Measurements from ENCODE around the gene PDGFRB. TPM values are rescaled to one million over a fixed set of nuclear protein-coding genes. Genes with fewer than 3 reads are reported as not detected.
A peak's percentile ranks its signal among the peaks of the same experiment; 100 is the strongest.

Gene PDGFRB
- total RNA-seq, 1 donor: 531 TPM

- no peak overlapping the region for H3K4me3 ChIP-seq (ENCODE audit: insufficient read depth, low read length)
- no peak overlapping the region for H3K27ac ChIP-seq (ENCODE audit: low read depth, low read length)
- no peaks in the 10 kb centered on the region for H3K79me2 ChIP-seq (ENCODE audit: insufficient read depth, low read length)
- H2AFZ ChIP-seq (ENCODE audit: low read length): no peak overlapping the region
- TF ChIP-seq CTCF (IDR thresholded peaks at IDR 0.05; ENCODE audit: extremely low read depth, low read depth, low read length): no peak
- H3K9me3 ChIP-seq (ENCODE audit: low read depth, low read length): no peaks in the 10 kb centered on the region
- no peaks in the 10 kb centered on the region for H3K36me3 ChIP-seq (ENCODE audit: insufficient read depth, low read length)
- no peak overlapping the region for H3K4me2 ChIP-seq (ENCODE audit: insufficient read depth, low read length)
- no peak for DNase-seq (ENCODE audit: insufficient read length, low spot score, missing footprints)
- no peaks in the 10 kb centered on the region for H3K27me3 ChIP-seq (ENCODE audit: insufficient read depth, low read length)
- no peaks in the 10 kb centered on the region for H4K20me1 ChIP-seq (ENCODE audit: insufficient read depth, low read length)
- H3K4me1 ChIP-seq (ENCODE audit: insufficient read depth, low read length): peaks cover 8% of the 10 kb centered on the region
Measured at GRCh38 chr5:150082889-150083288, 72.8 kb downstream of the PDGFRB start.

DNA sequence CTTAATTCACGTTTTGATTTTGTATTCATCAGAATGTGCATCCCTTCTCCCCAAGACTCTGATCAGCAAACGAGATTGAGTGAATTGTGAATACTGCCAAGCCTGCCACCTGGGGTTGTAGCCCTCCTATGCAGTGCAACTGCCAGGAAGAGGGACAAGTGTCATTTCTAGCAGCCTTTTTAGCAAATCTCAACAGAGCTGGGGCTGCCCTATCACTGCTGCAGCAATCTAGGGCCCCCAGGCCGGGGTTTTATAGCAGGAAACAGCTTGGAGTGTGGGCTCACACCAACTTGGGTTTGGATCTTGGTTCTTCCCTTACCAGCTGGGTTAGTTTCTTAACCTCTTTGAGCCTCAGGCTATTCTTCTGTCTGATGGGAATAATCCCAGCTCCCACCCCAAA lies 73.3 kb downstream of the PDGFRB start:
- H4K20me1 ChIP-seq (ENCODE audit: insufficient read depth, low read length): no peaks in the 10 kb centered on the region
- H2AFZ ChIP-seq (ENCODE audit: low read length): no peak overlapping the region
- H3K27ac ChIP-seq (ENCODE audit: low read depth, low read length): no peak overlapping the region
- DNase-seq (ENCODE audit: insufficient read length, low spot score, missing footprints): no peak
- peaks cover 8% of the 10 kb centered on the region for H3K4me1 ChIP-seq (ENCODE audit: insufficient read depth, low read length)
- no peaks in the 10 kb centered on the region for H3K9me3 ChIP-seq (ENCODE audit: low read depth, low read length)
- no peaks in the 10 kb centered on the region for H3K27me3 ChIP-seq (ENCODE audit: insufficient read depth, low read length)
- TF ChIP-seq CTCF (IDR thresholded peaks at IDR 0.05; ENCODE audit: extremely low read depth, low read depth, low read length): no peak
- H3K4me3 ChIP-seq (ENCODE audit: insufficient read depth, low read length): no peak overlapping the region
- H3K4me2 ChIP-seq (ENCODE audit: insufficient read depth, low read length): no peak overlapping the region
- H3K79me2 ChIP-seq (ENCODE audit: insufficient read depth, low read length): no peaks in the 10 kb centered on the region
- no peaks in the 10 kb centered on the region for H3K36me3 ChIP-seq (ENCODE audit: insufficient read depth, low read length)

GRCh38 chr5:150081541-150082283 lies 73.9 kb downstream of the PDGFRB start:
- Histone ChIP-seq H3K9me3 (ENCODE audit: low read depth, low read length) (no peaks in the 10 kb centered on the region), H4K20me1 (ENCODE audit: insufficient read depth, low read length) (no peaks in the 10 kb centered on the region), H3K4me2 (ENCODE audit: insufficient read depth, low read length) (no peak overlapping the region), H3K36me3 (ENCODE audit: insufficient read depth, low read length) (no peaks in the 10 kb centered on the region), H3K4me3 (ENCODE audit: insufficient read depth, low read length) (no peak overlapping the region), H2AFZ (ENCODE audit: low read length) (peak overlapping the region; percentile 86), H3K27me3 (ENCODE audit: insufficient read depth, low read length) (no peaks in the 10 kb centered on the region), H3K27ac (ENCODE audit: low read depth, low read length) (no peak overlapping the region), H3K4me1 (ENCODE audit: insufficient read depth, low read length) (peaks cover 8% of the 10 kb centered on the region), H3K79me2 (ENCODE audit: insufficient read depth, low read length) (no peaks in the 10 kb centered on the region)
- DNase-seq (ENCODE audit: insufficient read length, low spot score, missing footprints): peak; percentile 81
- no peak for TF ChIP-seq CTCF (IDR thresholded peaks at IDR 0.05; ENCODE audit: extremely low read depth, low read depth, low read length)

- Histone ChIP-seq H3K36me3 (ENCODE audit: insufficient read depth, low read length) (no peaks in the 10 kb centered on the region), H3K27ac (ENCODE audit: low read depth, low read length) (no peak overlapping the region), H3K79me2 (ENCODE audit: insufficient read depth, low read length) (no peaks in the 10 kb centered on the region), H3K4me1 (ENCODE audit: insufficient read depth, low read length) (peaks cover 8% of the 10 kb centered on the region), H3K9me3 (ENCODE audit: low read depth, low read length) (no peaks in the 10 kb centered on the region), H2AFZ (ENCODE audit: low read length) (no peak overlapping the region), H3K27me3 (ENCODE audit: insufficient read depth, low read length) (no peaks in the 10 kb centered on the region), H3K4me3 (ENCODE audit: insufficient read depth, low read length) (no peak overlapping the region), H4K20me1 (ENCODE audit: insufficient read depth, low read length) (no peaks in the 10 kb centered on the region), H3K4me2 (ENCODE audit: insufficient read depth, low read length) (no peak overlapping the region)
- no peak for DNase-seq (ENCODE audit: insufficient read length, low spot score, missing footprints)
- no peak for TF ChIP-seq CTCF (IDR thresholded peaks at IDR 0.05; ENCODE audit: extremely low read depth, low read depth, low read length)
Measured at GRCh38 chr5:150080696-150081435, 74.8 kb downstream of the PDGFRB start.
